HTR-8/SVneo (cell line): ENCODE data around the gene PIK3R1.
A peak's percentile ranks its signal among the peaks of the same experiment; 100 is the strongest.

ENCODE experiments used
- DNase-seq: peaks from one replicate; pipeline ENCODE4 v3.0.0; 2011; ENCODE audit warnings: low spot score, mixed read lengths; ENCODE audit not compliant: insufficient read length
- FAIRE-seq: peaks from 2 replicates; lab custom pipeline; 2011; peaks lifted over from hg19 to GRCh38; lab: Jason Lieb, UNC

PIK3R1 gene

GRCh38 chr5:68315679-68316271 is 100.2 kb downstream of the PIK3R1 start:
- DNase-seq (no peak), FAIRE-seq (no peak)

GRCh38 chr5:68316469-68316868 is 100.9 kb downstream of the PIK3R1 start:
- DNase-seq (no peak), FAIRE-seq (no peak)

DNA sequence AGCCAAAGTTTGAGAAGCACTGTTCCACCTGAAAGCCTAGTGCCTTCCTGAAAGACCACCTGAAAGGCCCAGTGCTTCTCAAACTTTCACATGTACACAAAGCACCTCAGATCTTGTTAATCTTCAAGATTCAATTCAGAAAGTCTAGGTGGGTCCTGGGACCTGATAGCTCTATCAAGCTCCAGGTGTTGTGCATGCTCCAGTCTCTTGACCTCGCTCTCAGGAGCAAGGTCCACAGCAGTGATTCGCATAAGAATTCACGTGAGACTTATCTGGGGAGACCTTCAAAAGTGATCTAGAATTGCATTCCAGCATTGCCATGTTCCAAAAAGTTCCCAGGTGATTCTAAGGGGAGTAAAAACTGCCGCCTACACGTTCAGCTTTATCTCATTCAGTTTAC is 102.1 kb downstream of the PIK3R1 start:
- no peak for FAIRE-seq
- no peak for DNase-seq

DNA sequence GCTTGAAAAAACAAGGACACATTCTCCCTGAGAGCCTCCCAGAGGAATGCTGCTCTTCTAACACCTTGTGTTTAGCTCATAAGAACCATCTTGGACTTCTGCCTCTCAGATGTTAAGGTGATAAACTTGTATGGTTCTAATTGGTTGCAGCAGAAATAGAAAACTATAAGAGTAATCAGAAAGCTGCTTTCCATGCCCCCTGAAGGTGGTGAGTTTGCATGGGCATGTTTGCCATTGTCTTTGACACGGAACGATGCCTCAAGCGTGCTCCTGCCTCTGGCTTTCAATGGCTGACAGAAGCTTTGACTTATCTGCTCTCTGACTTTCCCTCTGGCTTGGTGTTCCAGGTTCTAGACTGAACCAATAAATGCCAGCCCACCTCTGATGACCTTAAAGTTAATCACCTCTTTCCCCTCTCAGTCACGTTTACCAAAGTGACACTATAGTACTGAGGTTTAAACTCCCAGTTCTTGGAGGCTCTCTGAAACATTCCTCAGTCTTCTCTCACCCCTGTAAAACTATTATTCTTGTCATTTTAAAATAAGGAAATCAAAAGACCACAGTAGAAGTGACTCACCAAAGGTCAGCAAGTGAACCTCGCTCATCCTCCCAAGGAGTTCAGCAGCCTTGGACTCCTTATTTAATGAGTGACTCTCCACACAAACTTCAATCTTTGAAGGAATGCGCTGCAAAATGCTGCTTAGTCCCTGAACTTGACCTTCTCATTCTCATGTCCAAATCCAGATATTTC is 103.6 kb downstream of the PIK3R1 start:
- DNase-seq = peak; percentile 43
- no peak for FAIRE-seq

GRCh38 chr5:68319706-68320412 is 104.3 kb downstream of the PIK3R1 start:
- FAIRE-seq (no peak), DNase-seq (no peak)

DNA sequence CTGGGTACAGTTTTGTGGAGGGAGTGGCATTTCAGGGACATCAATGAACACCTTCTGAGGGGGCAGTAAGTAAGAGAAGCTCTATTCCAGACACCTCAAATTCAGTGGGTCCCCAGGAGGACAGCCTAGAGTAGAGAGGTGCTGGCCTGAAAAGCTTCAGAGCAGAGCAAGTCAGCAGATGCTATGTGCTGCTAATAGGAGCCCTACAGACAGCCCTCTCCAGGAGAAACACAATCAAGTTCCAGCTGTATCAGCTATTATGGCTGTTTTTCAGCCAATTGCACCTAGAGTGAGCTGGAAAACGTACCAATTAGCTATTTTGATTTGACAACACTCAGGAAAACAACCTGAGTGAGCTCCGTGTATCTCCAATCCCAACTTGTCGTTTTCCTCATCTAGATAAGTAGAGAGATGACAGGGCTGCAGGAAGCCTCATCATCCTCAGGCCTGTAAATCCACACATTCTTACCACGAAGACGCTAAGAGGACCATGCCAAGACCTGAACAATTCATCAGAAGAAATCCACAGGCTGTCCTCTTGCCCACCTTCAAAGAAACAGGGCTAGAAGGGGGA is 104.9 kb downstream of the PIK3R1 start:
- DNase-seq (no peak), FAIRE-seq (no peak)

DNA sequence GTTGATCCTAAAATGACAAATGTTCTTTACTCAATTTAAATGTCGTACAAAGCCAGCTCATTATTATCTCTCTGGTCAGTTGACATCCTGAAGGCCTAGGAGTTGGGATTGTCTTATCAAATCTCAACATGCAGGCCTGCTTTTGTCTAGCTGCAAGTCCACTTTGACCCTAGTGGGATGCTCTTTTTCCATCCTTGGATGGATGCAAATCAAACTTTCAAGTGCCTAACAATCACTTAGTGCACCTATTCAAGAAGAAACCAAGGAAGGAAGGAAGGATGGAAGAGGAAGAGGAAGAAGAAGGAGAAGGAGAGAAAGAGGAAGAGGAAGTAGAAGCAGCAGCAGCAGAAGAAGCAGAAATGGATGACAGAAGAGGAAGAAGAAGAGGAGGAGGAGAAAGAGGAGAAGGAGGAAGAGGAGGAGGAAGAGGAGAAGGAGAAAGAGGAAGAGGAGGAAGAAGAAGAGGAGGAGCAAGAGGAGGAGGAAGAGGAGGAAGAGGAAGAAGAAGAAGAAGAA is 109.6 kb downstream of the PIK3R1 start:
- DNase-seq = no peak
- no peak for FAIRE-seq

DNA sequence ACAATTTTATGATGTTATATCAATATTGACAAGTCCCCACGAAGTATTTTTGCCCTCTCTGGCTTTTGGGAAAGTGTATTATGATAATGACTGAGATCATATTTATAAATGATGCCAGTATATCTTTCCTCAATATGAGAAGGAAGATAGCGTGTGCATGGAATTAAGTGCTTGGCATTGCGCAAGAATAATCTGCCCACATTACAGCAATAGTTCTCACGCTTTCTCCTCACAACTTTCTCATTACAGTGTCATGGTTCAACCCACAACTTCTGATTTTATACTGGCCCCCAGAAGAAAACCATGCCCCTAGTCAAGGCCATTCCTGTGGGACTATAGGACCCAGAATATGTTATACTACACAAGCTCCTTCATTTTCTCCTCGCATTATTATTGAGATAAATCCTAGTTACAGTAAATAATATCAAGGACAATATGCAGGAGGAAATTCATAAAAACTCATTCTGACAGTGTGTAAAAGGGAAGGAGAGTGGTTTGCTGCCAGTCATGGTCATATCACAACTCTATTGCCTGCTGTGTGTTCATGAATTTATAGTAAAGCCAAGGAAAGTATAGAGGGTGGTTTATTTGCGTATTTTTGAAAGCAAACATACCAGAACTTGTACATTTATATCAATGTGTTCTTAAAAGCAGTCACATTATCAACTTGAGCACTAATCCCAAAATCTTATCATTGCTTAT is 114.1 kb downstream of the PIK3R1 start:
- FAIRE-seq (no peak), DNase-seq (no peak)

- no peak for FAIRE-seq
- DNase-seq = no peak
Observed at GRCh38 chr5:68330574-68330973, 115.0 kb downstream of the PIK3R1 start.

- FAIRE-seq = no peak
- no peak for DNase-seq
Observed at GRCh38 chr5:68331192-68332079, 115.9 kb downstream of the PIK3R1 start.

- no peak for DNase-seq
- FAIRE-seq = no peak
Observed at GRCh38 chr5:68332080-68332451, 116.5 kb downstream of the PIK3R1 start.

- no peak for FAIRE-seq
- no peak for DNase-seq
Observed at GRCh38 chr5:68332556-68332955, 117.0 kb downstream of the PIK3R1 start.

GRCh38 chr5:68333649-68334552 is 118.3 kb downstream of the PIK3R1 start:
- DNase-seq (peak; percentile 58), FAIRE-seq (no peak)

- FAIRE-seq (no peak), DNase-seq (no peak)
Observed at GRCh38 chr5:68334553-68334886, 119.0 kb downstream of the PIK3R1 start.

GRCh38 chr5:68335075-68335474 is 119.5 kb downstream of the PIK3R1 start:
- no peak for DNase-seq
- no peak for FAIRE-seq

GRCh38 chr5:68336200-68336599 is 120.6 kb downstream of the PIK3R1 start:
- no peak for FAIRE-seq
- no peak for DNase-seq

- FAIRE-seq (no peak), DNase-seq (no peak)
Observed at GRCh38 chr5:68337235-68337634, 121.7 kb downstream of the PIK3R1 start.

- FAIRE-seq (no peak), DNase-seq (no peak)
Observed at GRCh38 chr5:68339921-68340321, 124.4 kb downstream of the PIK3R1 start.
